GM12878 (cell line): ENCODE measurements around the gene GRAMD1C. TPM values are rescaled to one million over a fixed set of nuclear protein-coding genes. Genes with fewer than 3 reads are reported as not detected.

Experiments used
- ATAC-seq: fragments of 200-7000 bp; cut with Tn5 transposase; 3 replicates; pipeline ENCODE4 v1.9.1; 2020; ENCODE audit warnings: mild to moderate bottlenecking, moderate library complexity
- BruUV-seq: library from RNA; stranded (reverse); fragments of 400-500 nt; replicated peaks from 2 replicates; lab custom pipeline; 2021; lab: Mats Ljungman, UMichigan
- CTCF ChIA-PET: fragments of 300-600 bp; sonication (Branson Sonifier 250); formaldehyde crosslinking; extraction: SDS; loops from one replicate; lab custom pipeline; 2021; ENCODE audit warnings: inconsistent platforms; lab: Yijun Ruan, JAX
- POLR2A ChIA-PET: fragments of 350-600 bp; formaldehyde crosslinking; extraction: SDS; loops from one replicate; lab custom pipeline; 2021; ENCODE audit warnings: inconsistent platforms; lab: Charles Lee
- RAD21 ChIA-PET: fragments of 300-600 bp; sonication (Branson Sonifier 250); formaldehyde crosslinking; loops from one replicate; lab custom pipeline; 2023; ENCODE audit warnings: antibody characterized with exemption; ENCODE audit not compliant: unreplicated experiment; lab: Charles Lee
- SMC1A ChIA-PET: fragments of 300-600 bp; sonication (Branson Sonifier 250); formaldehyde crosslinking; loops from one replicate; lab custom pipeline; 2023; ENCODE audit not compliant: unreplicated experiment, uncharacterized antibody; lab: Charles Lee
- DNase-seq: peaks from one replicate; pipeline ENCODE4 v3.0.0-alpha.2; 2011; ENCODE audit warnings: low read depth, low spot score
- FAIRE-seq: peaks from 3 replicates; lab custom pipeline; 2011; peaks lifted over from hg19 to GRCh38; lab: Jason Lieb, UNC
- H2AFZ ChIP-seq: 2 replicates; pipeline ENCODE4 v1.6.0; 2011; ENCODE audit warnings: low read depth, low read length, control low read depth; ENCODE audit not compliant: control insufficient read depth
- H3K27ac ChIP-seq: 2 replicates; pipeline ENCODE4 v1.5.1; 2011; ENCODE audit warnings: control low read depth; ENCODE audit not compliant: control insufficient read depth, insufficient read depth
- H3K27me3 ChIP-seq, 2 experiments: replicated peaks in 1 of 2; 2 replicates each; pipeline versions ENCODE4 v1.6.0 to v1.6.1; 2011; ENCODE audit warnings: low read length in 1 of 2; ENCODE audit not compliant: control insufficient read depth in 2 of 2, insufficient read depth in 2 of 2
- H3K36me3 ChIP-seq, 2 experiments: 2 replicates each; pipeline ENCODE4 v1.5.1; 2011; ENCODE audit warnings: low read length in 1 of 2; ENCODE audit not compliant: control insufficient read depth in 2 of 2, insufficient read depth in 2 of 2
- H3K4me1 ChIP-seq: 2 replicates; pipeline ENCODE4 v1.6.1; 2011; ENCODE audit warnings: mild to moderate bottlenecking, low read length, moderate library complexity, mixed read lengths; ENCODE audit not compliant: control insufficient read depth, insufficient read depth
- H3K4me2 ChIP-seq: 2 replicates; pipeline ENCODE4 v1.6.0; 2011; ENCODE audit warnings: control low read depth; ENCODE audit not compliant: control insufficient read depth, insufficient read depth
- H3K4me3 ChIP-seq: fragments of 200-600 bp; sonication (generic); 2 replicates; pipeline ENCODE4 v1.5.1; 2016
- H3K79me2 ChIP-seq: 2 replicates; pipeline ENCODE4 v1.6.0; 2011; ENCODE audit warnings: low read length; ENCODE audit not compliant: control insufficient read depth, insufficient read depth
- H3K9ac ChIP-seq: 2 replicates; pipeline ENCODE4 v1.8.0; 2011; ENCODE audit warnings: low read length, control low read depth, mixed read lengths; ENCODE audit not compliant: control insufficient read depth, insufficient read depth
- H3K9me3 ChIP-seq: replicated peaks from 3 replicates; pipeline ENCODE4 v1.5.1; 2011; ENCODE audit warnings: mild to moderate bottlenecking, low read length; ENCODE audit not compliant: control insufficient read depth, insufficient read depth
- H4K20me1 ChIP-seq: 2 replicates; pipeline ENCODE4 v1.6.0; 2011; ENCODE audit not compliant: control insufficient read depth, insufficient read depth
- BRCA1 ChIP-seq: IDR thresholded peaks from 2 replicates; pipeline ENCODE4 v1.6.1; 2011; ENCODE audit warnings: low read depth, low read length, improper control_type of control experiment
- RB1 ChIP-seq: fragments of 450-650 bp; formaldehyde crosslinking; IDR thresholded peaks from 2 replicates; pipeline ENCODE4 v1.6.1; 2017; ENCODE audit warnings: mild to moderate bottlenecking, borderline replicate concordance
- RBBP5 ChIP-seq: fragments of 200-600 bp; sonication (generic); conservative IDR thresholded peaks from 2 replicates; pipeline ENCODE4 v1.6.1; 2016
- SMAD5 ChIP-seq: IDR thresholded peaks from 2 replicates; pipeline ENCODE4 v1.6.1; 2016; ENCODE audit warnings: antibody characterized with exemption, low read depth
- SPI1 ChIP-seq: IDR thresholded peaks from 2 replicates; pipeline ENCODE4 v1.6.1; 2011; ENCODE audit warnings: low read depth, mild to moderate bottlenecking, low read length, moderate library complexity, borderline replicate concordance; ENCODE audit not compliant: insufficient read depth
- SUZ12 ChIP-seq: fragments of 200-600 bp; sonication (generic); IDR thresholded peaks from one replicate; pipeline ENCODE4 v1.6.1; 2018; ENCODE audit warnings: antibody characterized with exemption, mild to moderate bottlenecking; ENCODE audit not compliant: unreplicated experiment
- WGBS: methylation state at CpG from one replicate; pipeline ENCODE4 v1.1.6; 2016; ENCODE audit warnings: low lambda C conversion rate; ENCODE audit not compliant: insufficient replicate concordance, insufficient coverage; ENCODE audit errors: missing lambda C conversion rate; 5-methylcytosine and 5-hydroxymethylcytosine counted together
- in situ Hi-C: fragments of 300-500 bp; cut with MboI; formaldehyde crosslinking; loops from 9 replicates; pipeline ENCODE4 v1.14.3; 2018; ENCODE audit warnings: mixed read lengths
- intact Hi-C: fragments of 100-400 bp; cut with micrococcal nuclease; formaldehyde crosslinking; loops from one replicate; pipeline ENCODE4 v1.14.2; 2022; ENCODE audit not compliant: unreplicated experiment
- polyA plus RNA-seq, 11 experiments: library from polyadenylated mRNA; depleted of rRNA in 4 of 11; unstranded in 6 of 11; stranded (reverse) in 5 of 11; fragments of >200 nt; fragmentation: Nextera tagmentation in 4 of 11; fragmentation: Illumina TruSeq in 1 of 11; extraction: Ambion mirVana in 4 of 11; extraction: Trizol in 1 of 11; gene quantifications; 1 replicate in 1 of 11; 2 replicates in 10 of 11; pipeline versions ENCODE4 v1.2.1 to v1.2.3, GENCODE V29; 2011 to 2016; ENCODE audit warnings: inconsistent platforms in 2 of 11, missing spikeins in 2 of 11, low read depth in 1 of 11
- total RNA-seq, 4 experiments: library from RNA; depleted of rRNA in 3 of 4; stranded (reverse); fragments of >200 nt in 3 of 4; fragmentation: Illumina TruSeq in 1 of 4; extraction: Trizol in 1 of 4; gene quantifications; 2 replicates each; pipeline versions ENCODE4 v1.2.1 to v1.2.3, GENCODE V29; 2013 to 2021
- TF ChIP-seq, protein P1 (sequence below): IDR thresholded peaks from 2 replicates; pipeline ENCODE4 v1.6.1; 2011; ENCODE audit warnings: mild to moderate bottlenecking, low read depth, low read length, moderate library complexity; ENCODE audit not compliant: insufficient replicate concordance

The GRAMD1C gene
- total and polyA plus RNA-seq, 10 of the 15 experiments (the other 5 are each of a cell fraction or from before 2014, with no cell fraction given): 3.2 to 9.2 (median 5.5) TPM

DNA sequence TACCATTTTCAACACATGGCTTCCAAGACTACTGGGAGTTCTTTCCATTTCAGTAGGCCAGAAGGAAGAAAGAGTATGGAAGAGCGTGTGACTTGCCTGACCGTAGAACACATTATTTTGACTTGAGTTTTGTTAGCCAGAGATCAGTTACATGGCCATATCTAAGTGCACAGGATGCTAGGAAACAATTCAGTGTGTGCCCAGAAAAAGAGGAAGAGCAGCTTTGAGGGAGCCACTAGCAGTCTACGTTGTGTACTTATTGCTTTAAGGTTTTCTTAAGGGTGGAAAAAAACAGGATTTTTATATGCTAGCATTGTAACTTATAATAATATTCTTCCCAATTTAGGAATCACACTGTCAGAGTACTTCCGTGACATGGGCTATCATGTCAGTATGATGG, 44.1 kb upstream of the GRAMD1C start:
- Histone ChIP-seq H3K27ac (no peak overlapping the region), H3K4me3 (no peak overlapping the region), H3K79me2 (no peaks in the 10 kb centered on the region), H3K9ac (no peak overlapping the region), H3K36me3 (peaks cover 2 to 7% of the 10 kb centered on the region in 2 experiments; a peak in 3 of 4 replicates), H4K20me1 (no peaks in the 10 kb centered on the region), H3K4me1 (no peaks in the 10 kb centered on the region), H2AFZ (no peak overlapping the region), H3K9me3 (no peaks in the 10 kb centered on the region)
- WGBS: 95% methylated on average over 4 of the region's 4 CpGs
- no TSS peak for BruUV-seq
- no peak for DNase-seq
- SMC1A ChIA-PET: interaction anchor here (1.0 to 1.5 kb wide), 3 partner anchors 11 to 58 kb away, joined by 3 to 5 read pairs (median 5); no protein-coding TSS in a partner anchor
- no peak for TF ChIP-seq RBBP5
- peak; percentile 25; the same call in 1 of the 2 replicates for TF ChIP-seq SPI1
- TF ChIP-seq SMAD5: no peak
- no peak for TF ChIP-seq RB1
- TF ChIP-seq, protein P1, sequence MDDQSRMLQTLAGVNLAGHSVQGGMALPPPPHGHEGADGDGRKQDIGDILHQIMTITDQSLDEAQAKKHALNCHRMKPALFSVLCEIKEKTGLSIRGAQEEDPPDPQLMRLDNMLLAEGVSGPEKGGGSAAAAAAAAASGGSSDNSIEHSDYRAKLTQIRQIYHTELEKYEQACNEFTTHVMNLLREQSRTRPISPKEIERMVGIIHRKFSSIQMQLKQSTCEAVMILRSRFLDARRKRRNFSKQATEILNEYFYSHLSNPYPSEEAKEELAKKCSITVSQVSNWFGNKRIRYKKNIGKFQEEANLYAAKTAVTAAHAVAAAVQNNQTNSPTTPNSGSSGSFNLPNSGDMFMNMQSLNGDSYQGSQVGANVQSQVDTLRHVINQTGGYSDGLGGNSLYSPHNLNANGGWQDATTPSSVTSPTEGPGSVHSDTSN: no peak
- no peak for TF ChIP-seq SUZ12
- no peak for TF ChIP-seq BRCA1
- TF ChIP-seq, all 136 proteins: peak for 1
- Histone ChIP-seq H3K4me2 (no peak overlapping the region), H3K27me3 (no peaks in the 10 kb centered on the region)
- RAD21 ChIA-PET: no interaction called here
- in situ Hi-C loops (no loop called here), intact Hi-C loops (no loop called here)
- CTCF ChIA-PET: interaction anchor here (1.1 kb wide), 2 partner anchors 35 to 50 kb away, joined by 3 read pairs; no protein-coding TSS in a partner anchor
- POLR2A ChIA-PET: no interaction called here
- no peak for FAIRE-seq
- ATAC-seq: no peak
